NCI-H1048 (cell line): ENCODE measurements around the gene ROBO1.
"Not testable (repeated sequence)": the region's sequence is repeated elsewhere in the genome, so short reads cannot be mapped to it uniquely, and the experiment has no call there.

Source experiments
- DNase-seq: peaks from one replicate; lab custom pipeline; 2025; lab: John Stamatoyannopoulos, UW

Gene ROBO1

DNA sequence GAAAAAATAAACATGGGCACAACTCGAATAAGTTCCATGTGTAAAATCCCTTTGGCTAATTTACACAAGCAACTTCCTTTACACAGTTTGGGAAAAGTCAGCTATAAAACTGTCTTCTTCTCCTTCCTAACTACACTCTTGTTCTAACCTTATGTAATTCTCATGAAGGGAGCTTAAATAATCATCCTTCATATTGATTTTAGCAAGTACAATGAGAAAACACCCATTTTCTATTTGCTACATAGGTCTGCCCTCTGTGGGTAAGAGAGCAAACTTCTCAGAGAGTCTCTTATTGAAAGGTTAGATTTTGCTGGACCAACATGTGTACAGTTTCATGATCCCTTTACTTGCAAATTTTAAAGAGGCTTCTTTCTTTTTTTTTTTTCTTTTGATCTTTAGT lies 398.5 kb downstream of the ROBO1 start:
- DNase-seq, result no peak

DNA sequence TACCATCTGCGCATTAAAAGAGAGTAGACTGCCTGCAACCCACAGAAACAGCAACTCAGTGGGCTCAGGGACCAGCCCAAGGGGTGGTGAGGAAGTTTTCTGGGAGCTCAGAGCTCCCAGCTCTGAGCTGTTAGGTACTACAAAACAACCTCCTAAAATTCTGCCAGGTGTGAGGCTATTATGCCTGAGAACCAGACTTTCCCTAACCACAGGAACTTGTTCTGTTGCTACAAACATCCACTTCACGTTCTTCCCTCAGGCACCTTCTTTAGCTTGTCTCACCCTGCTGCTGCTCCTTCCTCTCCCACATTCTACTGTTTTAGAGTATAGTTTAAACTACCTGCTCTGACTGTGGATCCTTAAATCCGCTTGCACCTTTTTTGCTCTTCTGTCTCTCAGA lies 399.4 kb downstream of the ROBO1 start:
- no peak for DNase-seq

DNA sequence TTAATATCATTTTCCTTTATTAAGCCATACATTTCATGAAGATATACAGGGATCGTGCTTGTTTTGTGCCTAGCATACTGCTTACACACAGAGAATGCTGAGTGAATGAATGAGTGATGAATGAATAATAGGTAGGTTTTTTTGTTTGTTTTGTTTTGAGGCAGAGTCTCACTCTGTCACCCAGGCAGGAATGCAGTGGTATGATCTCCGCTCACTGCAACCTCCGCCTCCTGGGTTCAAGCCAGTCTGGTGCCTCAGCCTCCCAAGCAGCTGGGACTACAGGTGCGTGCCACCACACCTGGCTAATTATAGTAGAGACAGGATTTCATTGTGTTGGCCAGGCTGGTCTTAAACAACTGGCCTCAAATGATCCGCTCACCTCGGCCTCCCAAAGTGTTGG lies 400.0 kb downstream of the ROBO1 start:
- no peak for DNase-seq

DNA sequence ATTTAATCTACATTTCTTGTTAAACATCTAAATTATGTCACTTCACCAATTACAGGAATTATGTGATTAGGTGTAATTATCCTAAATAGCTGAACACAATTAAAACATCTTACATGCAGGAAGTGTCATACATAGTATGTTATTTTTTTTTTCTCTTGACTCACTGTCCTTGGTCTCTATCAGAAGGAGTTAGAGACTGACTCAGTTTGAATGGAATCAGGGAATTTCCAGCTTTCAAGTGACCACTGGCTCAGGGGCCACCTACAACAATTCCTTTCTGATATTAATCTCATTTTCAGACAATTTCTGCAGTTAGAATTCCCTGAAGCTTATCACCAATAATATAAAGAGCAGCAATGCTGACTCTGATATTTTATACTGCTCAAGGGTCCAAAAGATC lies 400.7 kb downstream of the ROBO1 start:
- no peak for DNase-seq

DNA sequence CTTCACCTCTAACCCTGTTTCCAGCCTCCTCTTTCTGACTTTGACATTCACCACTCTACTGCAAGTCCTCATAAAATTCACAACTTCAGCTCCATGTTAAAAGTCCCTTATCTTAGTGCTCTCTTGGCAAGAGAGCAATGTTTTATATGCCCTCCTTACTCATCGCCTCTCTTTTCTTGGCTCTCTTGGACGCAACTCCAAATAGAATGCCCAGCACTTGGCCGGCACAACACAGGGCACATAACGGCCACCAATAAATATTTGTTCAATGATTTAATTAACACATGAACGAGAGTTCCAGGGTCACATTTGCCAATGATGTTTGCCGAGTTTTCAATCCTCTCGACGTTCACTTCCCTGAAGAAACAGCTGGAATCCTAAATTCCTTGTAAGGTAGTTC lies 401.4 kb downstream of the ROBO1 start:
- no peak for DNase-seq

DNA sequence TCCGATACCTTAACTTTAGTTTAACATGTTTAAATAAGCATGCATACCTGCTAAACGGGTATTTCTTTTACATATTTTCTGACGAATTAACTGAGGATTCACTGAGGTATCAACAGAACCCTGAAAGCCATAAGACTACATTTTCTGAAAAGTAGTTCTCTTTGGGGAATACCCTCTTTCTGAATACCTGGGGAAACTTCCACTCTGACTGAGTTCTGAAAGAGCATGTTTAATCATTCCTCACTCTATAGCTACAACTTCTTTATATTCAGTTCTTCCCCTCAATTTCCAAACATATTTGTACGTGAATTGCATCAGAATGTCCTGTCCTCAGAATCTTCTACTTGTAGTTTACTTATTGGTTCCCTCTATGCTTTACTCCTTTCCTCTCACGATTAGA lies 403.0 kb downstream of the ROBO1 start:
- DNase-seq, result no peak

DNA sequence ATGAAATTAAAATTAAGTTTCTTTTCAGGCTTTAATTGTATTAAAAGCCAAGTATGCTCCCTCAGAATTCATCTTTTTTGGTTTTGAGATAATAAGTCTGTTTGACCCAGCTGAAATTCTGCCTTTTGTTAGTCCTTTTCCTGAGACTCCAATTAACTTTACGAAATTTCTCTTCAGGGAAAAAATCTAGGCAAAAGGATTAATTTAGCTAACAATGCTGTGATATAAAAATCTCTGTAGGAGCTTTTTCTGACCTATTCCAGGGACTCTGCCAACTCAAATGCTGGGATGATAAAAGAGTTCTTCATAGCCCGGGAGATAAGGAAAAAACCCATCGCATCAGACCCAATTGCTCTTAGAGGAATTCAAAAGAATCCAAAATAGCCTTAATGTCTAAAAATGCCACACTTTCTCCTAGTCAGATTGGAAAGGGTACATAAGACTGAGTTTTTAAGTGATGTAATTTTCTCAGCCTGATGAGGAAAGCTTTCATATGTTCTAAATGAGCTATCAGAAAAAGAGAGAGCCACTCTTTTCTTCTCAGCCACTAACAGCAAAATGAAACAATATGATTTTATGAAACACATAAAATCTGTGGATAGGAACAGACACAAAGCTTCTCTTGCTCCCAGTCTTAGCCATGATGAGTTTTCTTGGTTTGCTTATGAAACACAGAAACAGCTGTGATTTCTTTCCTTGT lies 405.1 kb downstream of the ROBO1 start:
- DNase-seq, result no peak

DNA sequence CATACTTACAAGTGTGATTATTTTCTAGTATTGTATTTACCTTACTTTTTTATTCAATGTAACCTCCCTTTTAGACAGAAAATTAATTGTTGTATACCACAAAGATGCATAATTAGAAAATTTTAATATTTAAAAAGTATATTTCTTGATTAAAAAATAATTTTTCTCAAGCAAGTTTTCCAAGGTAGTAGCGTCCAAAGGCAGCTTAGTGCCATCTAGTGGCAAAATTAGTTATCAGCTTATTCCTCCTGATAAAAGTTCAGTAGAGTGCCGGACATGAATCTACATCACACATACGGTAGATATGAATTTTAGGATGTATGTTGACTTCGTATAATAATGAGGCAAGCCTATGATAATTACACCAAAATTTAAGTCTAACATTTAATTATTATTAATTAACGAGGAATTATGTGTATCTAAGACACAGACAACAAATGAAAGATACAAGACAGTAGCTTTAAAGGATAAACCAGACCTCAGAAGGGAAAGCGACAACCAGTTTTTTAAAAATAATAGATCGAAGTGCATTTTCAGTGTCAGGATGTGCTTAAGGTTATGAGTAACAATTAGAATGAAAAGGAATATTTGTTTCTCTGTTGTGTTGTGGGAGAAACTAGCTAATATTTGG lies 405.9 kb downstream of the ROBO1 start:
- DNase-seq, result peak; percentile 46

DNA sequence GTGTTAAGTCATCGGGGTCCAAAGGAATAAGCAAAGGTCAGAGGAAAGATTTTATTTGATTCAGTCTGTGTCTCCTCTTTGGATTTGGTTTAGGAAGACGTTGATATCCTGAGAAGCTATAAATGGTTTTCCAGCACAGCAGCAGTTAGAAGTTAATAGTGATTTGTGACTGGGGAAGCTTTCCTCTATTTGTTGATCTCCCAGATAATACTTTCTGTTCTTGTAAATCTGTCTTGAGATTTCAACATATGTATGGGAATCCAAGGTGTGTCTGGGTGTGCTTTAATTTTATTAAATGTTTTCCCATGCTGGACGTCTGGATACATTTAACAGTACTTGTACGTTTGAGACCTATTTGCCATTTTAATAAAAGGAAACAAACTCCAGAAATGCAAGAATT lies 409.5 kb downstream of the ROBO1 start:
- DNase-seq, result no peak

DNA sequence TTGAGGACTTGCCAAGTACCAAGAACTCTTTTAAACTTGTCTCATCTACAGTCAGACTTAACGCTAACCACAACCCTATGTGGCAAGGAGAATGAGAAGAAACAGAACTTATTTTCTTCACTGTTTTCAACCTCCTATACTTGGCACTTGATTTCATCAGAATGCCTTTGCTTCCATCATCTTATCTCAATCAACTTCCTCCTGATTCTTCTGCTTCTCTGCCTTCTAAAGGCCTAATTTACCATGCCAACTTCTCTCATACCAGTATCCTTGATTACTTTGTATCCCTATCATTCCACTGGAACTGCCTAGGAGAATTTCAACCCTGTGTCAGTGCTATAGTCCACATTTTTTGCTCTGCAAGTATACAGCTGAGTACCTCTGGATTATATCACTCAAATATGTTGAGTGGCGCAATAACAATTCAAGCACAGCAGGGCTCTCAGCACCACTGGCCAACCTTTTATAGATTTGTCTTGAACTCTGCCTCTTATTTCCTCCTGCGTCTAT lies 413.6 kb downstream of the ROBO1 start:
- DNase-seq, result no peak

DNA sequence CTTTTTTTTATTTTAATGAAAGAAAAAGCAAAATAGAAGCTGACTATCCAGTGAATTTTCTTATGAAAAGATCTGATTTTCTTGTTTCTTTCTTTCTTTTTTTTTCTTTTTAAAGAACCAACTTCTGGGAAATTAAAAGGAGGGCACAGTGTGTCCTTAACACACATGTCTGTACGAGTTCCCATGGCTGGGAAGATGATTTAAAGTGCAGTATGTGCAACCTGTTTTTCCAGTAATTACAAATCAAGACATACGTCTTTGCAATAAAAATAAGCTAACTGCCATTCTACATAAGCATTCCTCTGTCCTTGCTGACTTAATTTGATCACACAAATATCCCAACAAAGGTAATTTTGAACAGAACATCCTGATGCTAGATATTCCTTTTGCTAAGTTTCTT lies 416.1 kb downstream of the ROBO1 start:
- no peak for DNase-seq

DNA sequence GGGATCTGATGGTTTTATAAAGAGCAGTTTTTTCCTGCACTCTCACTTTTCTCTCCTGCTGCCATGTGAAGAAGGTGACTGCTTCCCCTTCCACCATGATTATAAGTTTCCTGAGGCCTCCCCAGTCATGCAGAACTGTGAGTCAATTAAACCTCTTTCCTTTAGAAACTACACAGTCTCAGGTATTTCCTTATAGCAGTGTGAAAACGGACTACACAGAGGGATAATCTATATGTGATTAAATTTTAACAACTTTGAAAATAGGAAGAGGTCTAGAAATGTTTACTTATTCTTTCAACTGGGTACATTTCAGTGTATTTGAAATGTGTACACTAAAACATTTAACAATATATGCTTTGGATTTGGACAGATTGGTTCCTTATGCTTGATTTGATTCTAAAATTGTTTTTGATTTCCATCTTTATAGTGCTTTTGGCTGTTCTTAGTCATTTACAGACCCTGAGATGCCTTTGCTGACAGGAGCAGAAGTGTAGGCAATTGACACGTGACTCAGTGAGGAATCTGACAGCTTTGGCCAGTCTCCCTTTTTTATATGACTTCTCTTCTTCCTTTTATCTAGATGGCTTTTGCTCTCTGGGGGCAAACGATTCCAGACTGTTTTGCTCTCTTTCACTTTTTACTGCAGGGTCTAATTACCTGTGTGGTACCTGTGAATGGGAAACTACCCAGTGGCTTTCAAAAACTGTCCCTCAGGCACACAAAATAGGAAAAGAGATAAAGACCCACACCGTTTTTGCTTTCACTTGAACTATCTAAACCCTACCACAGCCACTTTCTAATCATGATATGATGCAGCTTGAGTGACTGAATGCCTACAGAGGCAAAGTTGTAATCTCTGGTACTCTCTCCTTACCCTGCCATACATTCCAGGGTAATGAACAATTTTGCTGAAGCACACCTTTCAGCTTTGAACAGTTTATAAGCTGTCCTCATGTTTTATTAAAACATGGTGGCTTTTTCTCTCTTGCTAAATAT lies 422.6 kb downstream of the ROBO1 start:
- DNase-seq, result no peak

DNA sequence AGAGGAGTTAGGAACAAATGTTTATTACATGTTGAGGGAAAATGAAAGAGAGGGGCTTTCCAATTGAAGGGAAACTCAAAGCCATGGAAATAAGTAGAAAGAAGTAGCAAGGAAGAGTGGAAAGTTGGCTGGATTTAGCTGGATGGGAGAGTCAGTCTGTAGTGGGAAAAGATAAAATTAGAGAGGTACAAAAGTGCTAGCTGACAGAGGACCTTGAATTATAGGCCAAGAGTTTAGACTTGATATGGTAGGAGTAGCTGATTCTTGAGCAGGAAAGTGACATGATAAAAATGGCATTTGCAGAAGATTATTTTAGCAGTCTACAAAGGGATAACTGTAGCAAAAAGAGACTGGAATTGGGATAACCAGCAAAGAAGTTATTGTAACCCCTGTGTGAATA lies 425.8 kb downstream of the ROBO1 start:
- DNase-seq, result no peak

DNA sequence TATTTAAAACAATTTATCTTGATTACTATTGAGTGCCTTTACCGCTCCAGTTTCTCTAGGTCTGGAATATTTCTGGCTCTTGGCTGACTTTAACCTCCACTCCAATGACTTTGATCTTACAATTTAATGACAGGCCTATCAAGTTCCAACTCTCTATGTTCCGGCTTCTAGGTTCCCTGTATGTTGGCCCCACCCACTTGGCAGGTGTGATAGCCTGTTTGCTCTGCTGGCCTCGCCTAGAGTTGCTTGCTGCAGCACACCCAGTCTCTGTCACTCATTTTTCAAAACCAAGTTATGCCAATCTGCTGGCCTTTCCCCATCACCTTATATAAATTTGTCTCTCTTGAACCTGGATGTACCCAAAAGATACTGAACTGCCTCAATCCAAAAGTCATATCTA lies 428.0 kb downstream of the ROBO1 start:
- DNase-seq, result no peak

DNA sequence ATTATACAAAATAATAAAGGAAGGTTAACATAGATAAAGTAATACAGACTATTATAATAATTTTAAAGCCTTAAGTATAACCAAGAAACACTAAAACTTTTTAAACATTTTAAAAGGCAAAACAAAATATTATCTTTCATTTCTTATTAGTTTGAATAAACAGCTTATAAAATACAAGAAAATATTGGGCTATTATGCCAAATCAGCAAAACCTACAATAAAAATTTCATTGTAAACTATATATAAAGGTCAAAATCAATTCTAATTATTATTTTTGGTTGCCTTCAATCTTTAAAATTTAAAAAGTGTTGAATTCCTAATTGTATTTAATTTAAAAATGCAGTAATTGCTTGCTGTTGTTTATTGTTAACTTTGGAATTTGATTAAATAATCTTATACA lies 430.0 kb downstream of the ROBO1 start:
- no peak for DNase-seq

DNA sequence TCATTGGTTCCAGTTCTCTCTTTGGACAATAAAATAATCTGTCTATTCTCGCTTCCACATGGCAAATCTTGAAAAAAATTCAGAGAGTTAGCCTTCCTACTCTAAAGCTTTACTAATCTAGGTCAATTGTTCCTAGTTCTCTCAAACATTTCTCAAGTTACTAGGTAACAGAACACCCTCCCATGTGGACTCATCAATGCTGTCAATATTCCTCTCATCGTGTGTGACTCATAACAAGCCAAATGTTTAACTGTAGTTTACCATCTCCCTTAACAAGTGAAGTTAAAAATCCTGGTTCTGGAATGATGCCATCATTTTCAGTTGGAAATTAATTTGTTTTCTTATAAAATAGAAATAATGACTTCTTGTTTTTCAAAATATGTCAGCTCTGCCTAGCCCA lies 438.6 kb downstream of the ROBO1 start:
- DNase-seq, result no peak

DNA sequence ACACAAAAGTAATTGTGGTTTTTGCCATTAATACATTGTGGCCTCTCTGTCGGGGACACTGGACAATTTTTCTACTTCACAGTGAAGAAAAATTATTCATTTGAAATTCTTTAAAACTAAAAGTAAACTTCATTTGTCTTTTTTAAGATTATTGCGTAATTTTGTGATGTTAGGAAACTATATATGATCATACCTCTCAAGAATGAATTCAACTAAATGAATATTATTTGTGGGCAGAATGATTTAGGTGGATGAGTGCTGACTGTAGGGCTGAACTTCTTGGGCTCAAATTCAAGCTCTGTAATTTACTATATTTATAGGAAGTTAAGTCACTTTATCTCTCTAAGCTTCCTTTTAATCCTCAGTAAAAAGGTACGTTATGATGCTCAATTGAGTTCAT lies 441.2 kb downstream of the ROBO1 start:
- no peak for DNase-seq

DNA sequence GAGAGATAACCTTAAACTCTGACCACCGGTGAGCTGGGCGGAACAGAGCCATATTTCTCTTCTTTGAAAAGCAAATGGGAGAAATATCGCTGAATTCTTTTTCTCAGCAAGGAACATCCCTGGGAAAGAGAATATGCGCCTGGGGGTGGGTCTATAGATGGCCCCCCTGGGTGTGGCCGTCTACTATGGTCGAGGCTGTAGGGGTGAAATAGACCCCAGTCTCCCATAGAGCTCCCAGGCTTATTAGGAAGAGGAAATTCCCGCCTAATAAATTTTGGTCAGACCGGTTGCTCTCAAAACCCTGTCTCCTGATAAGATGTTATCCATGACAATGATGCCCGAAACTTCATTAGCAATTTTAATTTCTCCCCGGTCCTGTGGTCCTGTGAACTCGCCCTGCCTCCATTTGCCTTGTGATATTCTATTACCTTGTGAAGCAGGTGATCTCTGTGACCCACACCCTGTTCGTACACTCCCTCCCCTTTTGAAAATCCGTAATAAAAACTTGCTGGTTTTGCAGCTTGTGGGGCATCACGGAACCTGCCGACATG lies 441.9 kb downstream of the ROBO1 start:
- DNase-seq, result not testable (repeated sequence)

DNA sequence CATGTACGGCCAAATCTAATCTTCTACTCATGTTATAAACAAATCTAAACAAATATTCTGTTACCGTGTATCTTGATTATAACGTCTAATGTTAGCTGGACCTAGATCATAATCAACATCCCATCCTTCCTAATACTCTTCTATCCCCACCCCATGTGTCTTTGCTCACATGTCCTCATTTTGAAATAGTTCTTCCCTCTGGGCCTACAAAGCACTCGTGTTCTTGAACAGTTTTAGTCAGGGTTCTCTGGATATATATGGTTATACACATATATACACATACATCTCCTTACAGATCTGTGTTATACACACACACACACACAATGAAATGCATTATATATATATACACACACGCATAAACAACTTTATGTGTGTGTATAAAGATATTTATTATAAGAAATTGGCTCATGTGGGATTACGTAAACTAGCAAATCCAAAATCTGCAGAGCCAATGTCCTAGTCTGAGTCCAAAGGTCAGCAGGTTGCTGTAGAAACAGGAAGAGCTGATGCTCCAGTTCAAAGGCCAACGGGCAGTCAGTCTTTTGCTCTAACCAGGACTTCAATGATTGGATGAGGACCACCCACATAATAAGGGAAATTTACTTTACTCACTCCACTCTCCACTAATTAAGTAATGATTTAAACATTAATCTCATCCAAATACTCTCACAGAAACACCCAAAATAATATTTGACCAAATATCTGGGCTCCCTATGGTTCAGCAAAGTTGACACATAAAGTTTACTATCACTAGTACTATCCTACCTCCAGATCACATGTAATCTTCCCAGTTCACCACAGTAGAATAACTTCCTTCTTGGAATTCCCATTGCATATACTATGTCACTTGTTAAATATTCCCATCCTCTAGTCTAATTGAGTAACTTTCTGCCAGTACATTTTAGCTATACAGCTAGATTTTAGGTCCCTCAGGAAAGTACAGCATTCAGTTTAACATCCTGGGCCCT lies 450.0 kb downstream of the ROBO1 start:
- no peak for DNase-seq

DNA sequence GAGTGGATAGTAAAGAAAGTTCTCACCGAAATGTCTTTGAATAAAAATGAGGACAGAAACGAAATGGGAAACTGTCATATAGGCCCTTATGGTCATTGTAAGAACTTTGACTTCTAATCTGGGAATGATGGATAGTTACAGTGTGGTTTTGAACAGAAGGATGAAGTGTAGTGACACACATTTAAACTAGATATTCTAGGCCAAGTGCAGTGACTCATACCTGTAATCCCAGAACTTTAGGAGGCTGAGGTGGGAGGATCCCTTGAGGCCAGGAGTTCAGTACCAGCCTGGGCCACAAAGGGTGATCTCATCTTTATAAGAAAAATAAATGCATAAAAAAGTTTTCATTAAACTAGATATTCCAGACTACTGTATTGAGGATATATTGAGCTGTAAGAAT lies 452.8 kb downstream of the ROBO1 start:
- no peak for DNase-seq

DNA sequence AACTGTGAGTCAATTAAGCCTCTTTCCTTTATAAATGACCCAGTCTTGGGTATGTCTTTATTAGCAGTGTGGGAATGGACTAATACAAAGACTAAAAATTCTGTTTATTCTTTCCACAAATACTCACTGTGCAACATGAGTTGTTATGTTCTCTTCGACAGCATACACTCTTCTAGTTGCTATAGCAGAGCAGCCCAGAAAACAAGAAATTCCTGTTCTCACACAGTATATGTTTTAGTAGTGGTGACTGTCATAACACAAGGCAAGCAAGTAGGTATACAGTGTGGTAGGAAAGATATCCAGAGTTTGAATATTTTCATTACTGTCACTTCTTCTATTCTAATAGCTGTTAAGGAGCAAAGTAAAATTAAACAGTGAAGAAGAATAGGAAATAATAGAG lies 453.3 kb downstream of the ROBO1 start:
- no peak for DNase-seq
